ENCODE data around the gene ADGRF4.

GRCh38 chr6:47651505-47651944 is 46.9 kb upstream of the ADGRF4 start:
- TF ChIP-seq POLR2A (IDR thresholded peaks at IDR 0.05) (no peak), CTCF (IDR thresholded peaks at IDR 0.05) (no peak)
